B cell (primary cell): ENCODE results near the gene BLCAP. TPM values are rescaled to one million over a fixed set of nuclear protein-coding genes. Genes with fewer than 3 reads are reported as not detected.

Experiments
- ATAC-seq: fragments of 200-7000 bp; cut with Tn5 transposase; one replicate; pipeline ENCODE4 v1.10.0; 2021; ENCODE audit warnings: low read depth, mild to moderate bottlenecking, moderate number of reproducible peaks, moderate library complexity
- CTCF ChIA-PET: fragments of 350-600 bp; sonication (Branson Sonifier 250); formaldehyde crosslinking; loops from one replicate; lab custom pipeline; 2021; ENCODE audit warnings: antibody characterized with exemption, inconsistent platforms; lab: Charles Lee
- POLR2A ChIA-PET: fragments of 350-600 bp; sonication (Branson Sonifier 250); formaldehyde crosslinking; loops from one replicate; lab custom pipeline; 2021; ENCODE audit warnings: antibody characterized with exemption; lab: Charles Lee
- DNase-seq: peaks from one replicate; pipeline ENCODE4 v3.0.0; 2013
- H2AFZ ChIP-seq: 2 replicates; pipeline ENCODE4 v1.6.1; 2012; ENCODE audit warnings: mild to moderate bottlenecking, low read depth, low read length; ENCODE audit not compliant: insufficient read depth, poor library complexity, severe bottlenecking
- H3K27ac ChIP-seq, 2 donors: 1 replicate in 1 of 2; 2 replicates in 1 of 2; pipeline ENCODE4 v1.5.1; 2012 to 2013; ENCODE audit warnings: low read length in 2 of 2, mild to moderate bottlenecking in 2 of 2, moderate library complexity in 1 of 2
- H3K27me3 ChIP-seq, 4 experiments: fragments of 200-600 bp in 1 of 4; sonication (generic) in 1 of 4; replicated peaks in 1 of 4; 1 replicate in 2 of 4; 2 replicates in 2 of 4; pipeline versions ENCODE4 v1.6.1 to v1.7.0; 2013 to 2016; ENCODE audit warnings: low read length in 3 of 4, mild to moderate bottlenecking in 2 of 4, mixed read lengths in 1 of 4, moderate library complexity in 1 of 4; ENCODE audit not compliant: insufficient read depth in 4 of 4, control insufficient read depth in 3 of 4; ENCODE audit errors: control extremely low read depth in 1 of 4
- H3K36me3 ChIP-seq, 2 experiments: replicated peaks in 1 of 2; 1 replicate in 1 of 2; 2 replicates in 1 of 2; pipeline versions ENCODE4 v1.6.1 to v1.7.1; 2013; ENCODE audit warnings: low read length in 1 of 2; ENCODE audit not compliant: insufficient read depth in 2 of 2, control insufficient read depth in 1 of 2; ENCODE audit errors: control extremely low read depth in 1 of 2, extremely low read depth in 1 of 2
- H3K4me1 ChIP-seq, 2 donors: fragments of 200-600 bp in 1 of 2; sonication (generic) in 1 of 2; 1 replicate in 1 of 2; 2 replicates in 1 of 2; pipeline versions ENCODE4 v1.5.1 to v1.6.1; 2013 to 2017; ENCODE audit warnings: low read length in 2 of 2; ENCODE audit not compliant: control insufficient read depth in 2 of 2, insufficient read depth in 2 of 2
- H3K4me2 ChIP-seq: replicated peaks from 2 replicates; pipeline ENCODE3; 2012; ENCODE audit warnings: mild to moderate bottlenecking, low read depth, low read length; ENCODE audit not compliant: poor library complexity, severe bottlenecking
- H3K4me3 ChIP-seq, 5 experiments: fragments of 200-600 bp in 1 of 5; sonication (generic) in 1 of 5; 1 replicate in 3 of 5; 2 replicates in 2 of 5; pipeline versions ENCODE4 v1.5.1 to v1.7.0; 2011 to 2016; ENCODE audit warnings: low read length in 4 of 5, mild to moderate bottlenecking in 4 of 5, low read depth in 2 of 5, control low read depth in 1 of 5, moderate library complexity in 1 of 5; ENCODE audit not compliant: insufficient read depth in 1 of 5; ENCODE audit errors: control extremely low read depth in 1 of 5, extremely low read depth in 1 of 5
- H3K79me2 ChIP-seq: fragments of 200-600 bp; sonication (generic); one replicate; pipeline ENCODE4 v1.6.0; 2016; ENCODE audit warnings: low read length; ENCODE audit not compliant: control insufficient read depth, insufficient read depth
- H3K9ac ChIP-seq: fragments of 200-600 bp; sonication (generic); 2 replicates; pipeline ENCODE4 v1.6.1; 2017; ENCODE audit warnings: mild to moderate bottlenecking, low read length, moderate library complexity
- H3K9me3 ChIP-seq, 3 donors: one replicate each; pipeline versions ENCODE4 v1.6.1 to v1.7.1; 2013; ENCODE audit warnings: low read length in 2 of 3; ENCODE audit not compliant: control insufficient read depth in 2 of 3, insufficient read depth in 1 of 3; ENCODE audit errors: control extremely low read depth in 1 of 3
- H4K20me1 ChIP-seq: 2 replicates; pipeline ENCODE4 v1.6.0; 2012; ENCODE audit warnings: mild to moderate bottlenecking, low read length; ENCODE audit not compliant: insufficient read depth, control insufficient read depth, poor library complexity, severe bottlenecking
- H3K27ac Mint-ChIP-seq: one replicate; pipeline ENCODE4 v1.8.0; 2021; ENCODE audit warnings: mixed read lengths
- H3K27me3 Mint-ChIP-seq: one replicate; pipeline ENCODE4 v1.8.0; 2021; ENCODE audit warnings: mixed read lengths
- H3K4me1 Mint-ChIP-seq: one replicate; pipeline ENCODE4 v1.8.0; 2021; ENCODE audit warnings: mixed read lengths
- H3K4me3 Mint-ChIP-seq: one replicate; pipeline ENCODE4 v1.8.0; 2021; ENCODE audit warnings: mixed read lengths
- H3K9me3 Mint-ChIP-seq: one replicate; pipeline ENCODE4 v1.8.0; 2022; ENCODE audit warnings: mixed read lengths; ENCODE audit not compliant: insufficient read depth
- CTCF ChIP-seq: fragments of 200-600 bp; IDR thresholded peaks from one replicate; pipeline ENCODE4 v1.8.0; 2022; ENCODE audit warnings: antibody characterized with exemption, mild to moderate bottlenecking
- EZH2 ChIP-seq: IDR thresholded peaks from 2 replicates; pipeline ENCODE4 v1.6.1; 2012; ENCODE audit warnings: borderline replicate concordance, low read depth, mild to moderate bottlenecking, moderate library complexity, low read length; ENCODE audit not compliant: insufficient read depth, poor library complexity, severe bottlenecking
- WGBS: methylation state at CpG from one replicate; pipeline ENCODE4 v1.1.5; 2013; ENCODE audit warnings: missing lambda C conversion rate; ENCODE audit not compliant: insufficient coverage; 5-methylcytosine and 5-hydroxymethylcytosine counted together
- intact Hi-C: fragments of 100-400 bp; cut with micrococcal nuclease; formaldehyde crosslinking; loops from one replicate; pipeline ENCODE4 v1.10.0; 2022
- polyA plus RNA-seq: library from polyadenylated mRNA; depleted of rRNA; stranded (reverse); fragments of >200 nt; gene quantifications from 2 replicates; pipeline ENCODE4 v1.2.3, GENCODE V29; 2012
- total RNA-seq, 2 donors: library from RNA; stranded (reverse); fragments of 120-200 nt in 1 of 2; gene quantifications; 1 replicate in 1 of 2; 2 replicates in 1 of 2; pipeline versions ENCODE4 v1.2.3 to v1.2.4, GENCODE V29; 2013 to 2022

Gene BLCAP
- total and polyA plus RNA-seq, 2 donors (not counting 1 experiment from before 2014, with no cell fraction given): 56.2 to 188 TPM

GRCh38 chr20:37564388-37565133 is 36.9 kb upstream of the BLCAP start:
- H3K36me3 ChIP-seq: no peaks in the 10 kb centered on the region
- peak overlapping the region; percentile 37 for H2AFZ ChIP-seq
- no peak overlapping the region for H3K27ac ChIP-seq
- peak; percentile 49 for ATAC-seq
- H3K27me3 ChIP-seq: peaks cover 0 to 31% (median 13%) of the 10 kb centered on the region in 4 experiments
- no peaks in the 10 kb centered on the region for H3K79me2 ChIP-seq
- H3K4me1 Mint-ChIP-seq: peaks cover 2% of the 10 kb centered on the region
- H3K4me3 Mint-ChIP-seq: no peak overlapping the region
- intact Hi-C loops: loop anchor here (10.0 kb wide), 1 partner anchor 340 kb away; the partner anchor contains the start of gene VSTM2L
- H3K4me1 ChIP-seq: peaks cover 3 to 5% of the 10 kb centered on the region in 2 donors
- H3K9me3 Mint-ChIP-seq: no peaks in the 10 kb centered on the region
- H3K4me3 ChIP-seq: no peak overlapping the region
- ChIA-PET CTCF (interaction anchor here (0.8 to 7.2 kb wide), 19 partner anchors 10 to 657 kb away, joined by 3 to 87 read pairs (median 3); no protein-coding TSS in a partner anchor), POLR2A (no interaction called here)
- TF ChIP-seq CTCF (peak; percentile 96), EZH2 (no peak)
- no peaks in the 10 kb centered on the region for H4K20me1 ChIP-seq
- peak; percentile 67 for DNase-seq
- no peaks in the 10 kb centered on the region for H3K9me3 ChIP-seq
- peaks cover 43% of the 10 kb centered on the region for H3K27me3 Mint-ChIP-seq
- 7% methylated on average over 31 of the region's 34 CpGs for WGBS
- peak overlapping the region; percentile 44 for H3K4me2 ChIP-seq
- no peak overlapping the region for H3K27ac Mint-ChIP-seq
- no peak overlapping the region for H3K9ac ChIP-seq

GRCh38 chr20:37564016-37564387 is 36.3 kb upstream of the BLCAP start:
- peak overlapping the region; percentile 44 for H3K4me2 ChIP-seq
- DNase-seq (no peak), ATAC-seq (no peak)
- ChIA-PET POLR2A (no interaction called here), CTCF (interaction anchor here (0.8 to 7.2 kb wide), 14 partner anchors 12 to 658 kb away, joined by 3 to 87 read pairs (median 3); no protein-coding TSS in a partner anchor)
- no peaks in the 10 kb centered on the region for H3K9me3 ChIP-seq
- no peak overlapping the region for H3K27ac ChIP-seq
- H3K4me1 ChIP-seq: peaks cover 3 to 5% of the 10 kb centered on the region in 2 donors
- Mint-ChIP-seq H3K27ac (no peak overlapping the region), H3K4me1 (peaks cover 2% of the 10 kb centered on the region), H3K27me3 (peaks cover 43% of the 10 kb centered on the region), H3K4me3 (no peak overlapping the region), H3K9me3 (no peaks in the 10 kb centered on the region)
- H3K4me3 ChIP-seq: no peak overlapping the region
- no peaks in the 10 kb centered on the region for H3K36me3 ChIP-seq
- H2AFZ ChIP-seq: peak overlapping the region; percentile 37
- intact Hi-C loops: loop anchor here (10.0 kb wide), 1 partner anchor 341 kb away; the partner anchor contains the start of gene VSTM2L
- peaks cover 0 to 31% (median 13%) of the 10 kb centered on the region in 4 experiments for H3K27me3 ChIP-seq
- H3K9ac ChIP-seq: no peak overlapping the region
- no peak for TF ChIP-seq CTCF
- no peak for TF ChIP-seq EZH2
- WGBS: 39% methylated on average over 18 of the region's 19 CpGs
- H3K79me2 ChIP-seq: no peaks in the 10 kb centered on the region
- no peaks in the 10 kb centered on the region for H4K20me1 ChIP-seq
